CD4-positive, alpha-beta T cell treated with Interleukin-6 for 4 hours (primary cell): Measurements from ENCODE around the gene LRRN4CL.

Experiments
- DNase-seq: peaks from one replicate; pipeline ENCODE4 v3.0.0-alpha.2; 2020; ENCODE audit warnings: mixed read lengths

LRRN4CL gene

GRCh38 chr11:62645946-62646824 is 43.1 kb downstream of the LRRN4CL start, which contains the start of gene GANAB:
TSS of gene GANAB (minus strand) at chr11:62646613. CDS start at chr11:62646599, 14 bp downstream.
- peak; percentile 100 for DNase-seq

- DNase-seq: no peak
These were observed 43.7 kb downstream of the LRRN4CL start for GRCh38 chr11:62645671-62645945.

GRCh38 chr11:62644220-62644619 is 45.1 kb downstream of the LRRN4CL start:
- no peak for DNase-seq
